ENCODE results near the gene MRPS34. TPM values are rescaled to one million over a fixed set of nuclear protein-coding genes. Genes with fewer than 3 reads are reported as not detected.

The MRPS34 gene
- polyA plus RNA-seq, 4 donors: 60.4 to 103 (median 78.1) TPM

DNA sequence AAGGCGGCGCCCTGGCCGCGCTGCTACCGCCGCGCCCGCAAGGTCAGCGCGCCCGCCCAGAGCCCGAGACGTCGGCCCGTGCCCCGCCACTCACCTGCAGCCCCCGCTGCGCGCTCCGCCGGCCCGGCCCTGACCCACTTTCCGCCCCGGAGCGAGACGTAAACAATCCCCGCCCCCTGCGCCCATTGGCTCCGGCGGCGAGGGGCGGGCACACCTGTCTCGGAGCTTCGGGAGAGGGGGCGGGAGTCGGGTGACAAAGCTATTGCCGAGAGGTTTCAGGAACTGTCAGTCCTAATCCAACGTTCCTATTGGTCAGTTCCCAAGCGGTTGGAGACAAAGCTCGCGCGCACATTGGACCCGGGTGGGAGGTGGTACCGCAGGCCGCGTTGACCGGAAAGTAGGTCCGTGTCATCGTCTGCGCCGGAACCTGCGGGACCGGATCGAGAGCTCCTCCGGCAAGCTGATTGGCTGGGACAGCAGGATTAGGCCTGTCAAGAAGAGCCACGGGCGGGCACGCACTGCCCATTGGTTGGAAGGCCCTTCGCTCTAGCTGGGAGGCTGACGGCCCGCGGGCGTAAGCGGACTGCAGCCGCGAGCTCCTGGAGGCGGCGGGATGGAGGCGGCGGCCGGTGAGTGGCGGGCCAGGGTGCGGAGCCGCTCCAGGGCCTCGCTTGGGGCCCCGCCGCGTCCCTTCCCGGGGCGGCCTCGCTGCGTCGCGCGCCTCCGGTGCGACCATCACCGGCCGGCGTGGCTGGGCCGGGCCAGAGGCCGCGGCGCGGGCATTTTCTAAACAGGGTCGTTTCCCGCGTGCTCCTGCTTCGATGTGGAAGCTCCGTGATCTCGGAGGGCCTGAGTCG is 9.7 kb upstream of the MRPS34 start, which contains the start of the genes NUBP2 and SPSB3:
NUBP2 (plus strand) TSS at position 553 of the 857 bp plus-strand sequence; CDS start at position 614, 61 bp downstream.
SPSB3 (minus strand) TSS at position 164 of the 857 bp plus-strand sequence. CDS start 1,088 bp downstream, outside the sequence.
- DNase-seq (ENCODE audit: low read depth in 4 of 4, low spot score in 2 of 4): peak; percentile 98 to 100 (median 99)

DNA sequence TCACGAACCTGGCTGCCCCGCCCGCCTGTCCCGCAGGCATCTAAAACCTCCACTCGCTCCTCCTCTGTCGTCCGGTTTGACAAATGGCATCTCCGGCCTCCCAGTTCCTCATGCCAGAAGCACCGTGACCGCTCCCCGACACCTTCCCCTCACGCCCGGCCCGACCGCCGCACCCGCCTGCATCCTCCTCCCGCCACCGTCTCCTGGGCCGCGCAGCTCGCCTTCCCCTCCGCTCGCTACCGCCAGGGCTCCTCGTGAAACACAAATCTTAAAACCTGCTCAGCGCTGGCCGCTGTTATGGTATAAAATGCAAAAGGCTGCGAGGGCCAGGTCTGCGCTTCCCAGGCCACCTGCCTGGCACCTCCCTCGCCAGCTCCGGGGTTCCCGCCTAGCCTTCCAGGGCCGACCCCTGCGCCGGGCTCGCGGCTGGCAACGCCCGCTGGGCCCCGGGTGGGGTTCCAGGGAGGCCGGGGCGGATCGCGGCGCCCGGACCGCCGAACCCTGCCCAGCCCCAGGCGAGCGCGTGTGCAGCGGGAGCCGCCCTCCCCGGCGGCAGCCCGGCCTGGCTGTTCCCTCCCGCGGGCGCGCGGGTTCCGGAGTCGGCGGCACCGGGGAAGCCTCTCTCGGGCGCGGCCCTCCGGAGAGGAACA is 8.9 kb upstream of the MRPS34 start:
- no peak for DNase-seq (ENCODE audit: low read depth in 4 of 4, low spot score in 2 of 4)

DNA sequence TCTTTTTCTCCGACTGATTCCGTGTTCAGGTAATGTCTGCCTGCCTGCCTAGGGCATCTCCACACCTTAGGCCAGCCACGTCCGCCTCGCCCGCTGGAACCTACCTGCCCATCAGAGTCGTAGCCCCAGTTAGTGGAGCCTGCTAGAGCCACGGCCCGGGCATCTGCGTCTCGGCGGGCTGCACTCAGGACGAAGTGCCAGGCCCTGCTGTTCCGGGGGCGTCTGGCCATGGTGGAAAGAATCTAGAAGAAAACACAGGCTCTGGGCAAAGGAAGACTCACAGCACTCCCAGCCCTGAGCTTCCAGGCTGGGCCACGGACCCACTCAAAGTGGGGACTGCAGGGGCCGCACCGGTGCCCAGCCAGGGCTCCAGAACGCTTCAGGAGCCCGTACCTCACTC is 8.3 kb upstream of the MRPS34 start:
- DNase-seq (ENCODE audit: low read depth in 4 of 4, low spot score in 2 of 4): no peak

DNA sequence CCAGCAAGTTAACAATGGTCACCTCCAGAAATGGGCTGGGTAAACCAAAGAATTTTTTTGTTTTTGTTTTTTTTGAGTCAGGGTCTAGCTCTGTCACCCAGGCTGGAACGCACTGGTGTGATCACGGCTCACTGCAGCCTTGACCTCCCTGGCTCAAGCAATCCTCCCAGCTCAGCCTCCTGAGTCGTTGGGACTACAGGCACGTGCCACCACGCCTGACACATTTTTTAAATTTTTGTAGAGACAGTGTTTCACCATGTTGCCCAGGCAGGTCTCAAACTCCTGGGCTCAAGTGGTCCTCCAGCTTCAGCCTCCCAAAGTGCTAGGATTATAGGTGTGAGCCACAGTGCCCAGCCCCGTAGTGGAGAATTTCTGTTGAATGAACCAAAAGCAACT is 7.7 kb upstream of the MRPS34 start:
- no peak for DNase-seq (ENCODE audit: low read depth in 4 of 4, low spot score in 2 of 4)

DNA sequence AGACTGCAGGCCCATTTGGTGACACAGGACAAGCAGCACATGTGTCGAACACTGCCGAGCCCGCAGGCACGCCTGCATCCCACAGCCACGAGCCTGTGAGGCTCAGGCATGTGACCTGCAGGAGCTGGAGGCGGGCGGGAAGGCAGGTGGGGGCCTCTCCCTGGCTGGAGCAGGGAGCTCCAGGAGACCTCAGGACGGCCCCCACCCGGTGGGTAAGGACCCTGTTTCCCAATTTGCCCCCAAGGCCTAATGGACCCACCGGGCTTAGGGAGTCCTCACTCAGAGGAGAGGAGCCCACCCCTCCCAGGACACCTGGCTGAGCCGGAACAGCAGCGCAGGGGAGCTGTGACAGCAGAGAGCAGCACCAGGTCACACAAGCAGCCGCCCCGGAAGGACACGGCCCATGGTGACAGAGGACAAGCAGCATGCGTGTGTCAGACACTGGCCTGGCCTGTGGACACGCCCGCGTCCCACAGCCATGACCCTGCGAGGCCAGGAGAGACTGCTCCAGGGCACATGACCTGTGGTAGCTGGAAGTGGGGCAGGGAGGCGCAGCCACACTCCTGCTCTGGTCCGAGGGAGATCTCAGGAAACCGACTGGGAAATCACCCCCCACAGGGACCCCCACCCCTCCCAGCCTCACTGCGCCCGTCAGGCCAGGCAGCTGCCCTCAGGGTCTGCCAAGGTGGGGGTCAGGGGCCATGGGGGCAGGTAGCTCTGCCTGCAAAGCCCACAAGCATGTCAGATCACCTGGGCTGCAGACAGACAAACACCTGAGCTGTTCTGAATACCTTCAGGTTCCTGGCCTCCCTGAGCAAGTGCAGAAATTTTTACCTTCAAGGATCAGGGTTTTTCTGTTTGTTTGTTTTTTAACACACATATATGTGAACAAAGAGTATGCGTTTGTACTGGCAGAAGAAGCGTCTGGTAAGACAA is 7.1 kb upstream of the MRPS34 start:
- DNase-seq (ENCODE audit: low read depth in 4 of 4, low spot score in 2 of 4): no peak

DNA sequence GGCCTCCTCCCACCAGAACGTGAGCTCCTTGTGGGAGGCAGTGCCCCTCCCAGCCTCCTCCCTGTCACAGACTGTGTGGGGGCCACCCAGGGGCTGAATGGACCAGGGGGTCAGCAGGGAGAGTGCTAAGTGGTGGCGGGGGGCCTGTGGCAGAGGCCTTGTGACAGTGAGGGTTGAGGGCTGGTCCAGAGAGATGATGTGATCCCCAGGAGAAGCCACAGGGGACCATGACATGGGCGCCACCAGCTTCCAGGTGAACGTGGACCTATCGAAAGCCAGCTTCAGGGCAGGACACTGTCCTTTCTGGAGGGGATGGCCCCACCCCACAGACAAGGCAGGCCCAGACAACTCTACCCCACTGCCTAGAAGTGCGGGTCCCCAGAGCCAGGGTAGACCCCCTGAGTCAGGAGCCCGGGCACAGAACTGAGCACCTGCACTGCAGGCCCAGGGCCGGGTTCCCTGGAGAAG is 6.3 kb upstream of the MRPS34 start:
- no peak for DNase-seq (ENCODE audit: low read depth in 4 of 4, low spot score in 2 of 4)

DNA sequence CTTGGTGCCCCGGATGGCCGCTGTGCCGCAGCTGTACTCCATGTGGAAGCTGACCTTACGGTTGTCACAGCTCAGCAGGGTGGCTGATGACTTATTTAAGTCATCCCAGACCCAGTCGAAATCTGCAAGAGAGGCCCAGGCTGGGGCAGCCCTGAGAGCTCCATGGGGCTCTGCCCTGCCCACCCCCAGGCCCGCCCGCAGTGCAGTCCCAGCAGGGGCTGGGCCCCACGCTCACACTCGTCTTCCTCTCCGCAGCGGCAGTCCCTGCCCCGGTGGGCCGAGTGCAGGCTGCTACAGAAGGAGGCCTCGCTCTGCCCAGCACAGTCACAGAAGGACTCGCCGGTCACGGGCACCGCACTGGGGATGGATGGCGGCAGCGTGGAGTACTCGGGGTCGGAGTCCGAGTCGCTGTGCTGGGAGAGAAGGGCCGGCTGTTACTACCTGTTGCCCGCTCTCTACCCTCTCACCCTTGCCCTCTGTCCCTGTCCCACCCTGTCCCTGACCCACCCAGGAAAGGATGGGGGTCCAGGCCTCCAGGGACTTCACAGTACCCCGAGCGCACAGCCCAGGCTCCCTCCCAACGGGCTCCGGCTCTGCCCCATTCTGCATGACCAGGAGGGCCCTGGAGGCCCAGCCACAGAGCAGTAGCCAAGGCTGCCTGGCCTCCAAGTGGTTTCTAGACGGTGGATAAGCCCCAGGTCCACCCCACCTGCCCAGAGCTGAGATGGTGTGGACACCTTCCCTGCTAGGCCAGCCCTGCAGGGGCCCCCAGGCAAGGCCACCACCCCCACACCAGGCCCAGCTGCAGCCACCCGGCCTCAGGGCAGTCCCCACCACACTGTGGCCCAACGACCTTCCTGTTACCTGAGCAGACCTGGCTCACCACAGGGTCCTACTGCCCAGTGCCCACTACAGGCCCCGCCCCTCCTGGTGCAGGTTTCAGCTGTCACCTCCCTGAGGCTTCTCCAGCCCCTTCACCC is 5.6 kb upstream of the MRPS34 start:
- no peak for DNase-seq (ENCODE audit: low read depth in 4 of 4, low spot score in 2 of 4)

DNA sequence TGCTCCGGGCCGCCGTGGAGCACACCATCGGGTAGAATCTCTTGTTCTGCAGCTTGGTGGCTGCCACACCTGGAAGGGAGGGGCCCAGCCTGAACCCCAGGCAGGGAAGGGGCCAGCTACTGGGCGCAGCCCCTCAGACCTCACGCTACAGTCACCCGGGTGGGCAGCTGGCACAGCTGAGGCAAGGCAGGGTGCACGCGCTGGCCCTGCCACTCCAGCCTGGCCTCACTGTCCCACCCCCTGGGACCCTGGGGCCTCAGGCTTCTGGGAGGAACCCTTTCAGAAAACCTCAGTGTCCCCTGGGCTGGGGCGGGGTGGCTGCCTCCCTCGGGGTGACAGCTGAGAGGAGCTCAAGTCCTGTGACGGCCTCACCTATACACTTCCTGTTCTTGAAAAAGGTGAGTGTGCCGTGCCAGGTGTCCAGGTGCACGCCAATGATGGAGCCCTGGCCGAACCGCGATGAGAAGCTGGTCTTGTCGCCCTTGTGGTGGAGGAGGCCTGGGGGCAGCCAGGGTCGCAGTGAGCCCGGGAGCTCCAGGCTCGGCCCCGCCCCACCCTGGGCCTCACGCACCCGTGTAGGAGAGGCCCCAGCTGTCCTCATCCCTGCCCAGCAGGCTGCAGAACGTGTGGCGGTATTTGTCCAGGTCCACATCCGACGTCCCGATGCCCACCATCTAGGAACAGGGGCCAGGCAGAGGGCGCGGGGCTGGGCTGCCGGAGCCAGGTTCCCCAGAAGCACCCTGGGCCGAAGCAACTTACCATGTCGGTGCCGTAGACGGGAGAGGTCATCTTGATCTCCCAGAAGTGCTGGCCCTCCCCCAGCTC is 4.7 kb upstream of the MRPS34 start:
- DNase-seq (ENCODE audit: low read depth in 4 of 4, low spot score in 2 of 4): no peak

DNA sequence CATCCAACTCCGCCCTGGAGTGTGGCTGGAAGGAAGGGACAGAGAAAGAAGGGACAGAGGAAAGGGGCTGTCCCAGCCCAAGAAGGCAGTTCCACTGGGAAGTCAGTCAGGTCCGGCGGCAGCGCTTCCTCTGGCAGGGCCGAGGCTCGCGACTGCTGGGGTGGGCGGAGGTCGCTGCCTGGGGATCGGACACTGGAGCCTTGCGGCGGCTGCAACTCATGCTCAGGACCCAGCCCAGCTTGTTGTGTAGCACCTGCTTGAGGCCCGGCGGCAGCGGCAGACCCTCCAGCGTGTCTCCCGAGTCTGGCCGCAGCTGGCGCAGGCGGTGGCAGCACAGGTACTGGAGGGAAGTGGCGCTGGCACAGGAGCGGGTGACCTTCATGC is 4.0 kb upstream of the MRPS34 start:
- no peak for DNase-seq (ENCODE audit: low read depth in 4 of 4, low spot score in 2 of 4)

DNA sequence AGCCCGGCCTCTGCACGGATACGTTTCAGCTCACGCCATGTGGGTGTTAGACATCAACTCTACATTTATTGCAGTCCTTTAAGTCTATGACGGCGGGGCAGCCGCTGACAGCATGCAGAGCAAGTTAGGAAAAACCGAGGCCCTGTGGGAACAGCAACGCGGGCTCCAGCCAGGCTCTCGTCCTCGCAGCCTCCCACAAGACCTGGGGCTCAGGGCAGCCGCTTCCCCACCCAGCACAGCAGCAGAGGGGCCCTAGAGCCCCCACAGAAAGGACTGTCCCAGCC is 3.7 kb upstream of the MRPS34 start:
- DNase-seq (ENCODE audit: low read depth in 4 of 4, low spot score in 2 of 4): no peak

DNA sequence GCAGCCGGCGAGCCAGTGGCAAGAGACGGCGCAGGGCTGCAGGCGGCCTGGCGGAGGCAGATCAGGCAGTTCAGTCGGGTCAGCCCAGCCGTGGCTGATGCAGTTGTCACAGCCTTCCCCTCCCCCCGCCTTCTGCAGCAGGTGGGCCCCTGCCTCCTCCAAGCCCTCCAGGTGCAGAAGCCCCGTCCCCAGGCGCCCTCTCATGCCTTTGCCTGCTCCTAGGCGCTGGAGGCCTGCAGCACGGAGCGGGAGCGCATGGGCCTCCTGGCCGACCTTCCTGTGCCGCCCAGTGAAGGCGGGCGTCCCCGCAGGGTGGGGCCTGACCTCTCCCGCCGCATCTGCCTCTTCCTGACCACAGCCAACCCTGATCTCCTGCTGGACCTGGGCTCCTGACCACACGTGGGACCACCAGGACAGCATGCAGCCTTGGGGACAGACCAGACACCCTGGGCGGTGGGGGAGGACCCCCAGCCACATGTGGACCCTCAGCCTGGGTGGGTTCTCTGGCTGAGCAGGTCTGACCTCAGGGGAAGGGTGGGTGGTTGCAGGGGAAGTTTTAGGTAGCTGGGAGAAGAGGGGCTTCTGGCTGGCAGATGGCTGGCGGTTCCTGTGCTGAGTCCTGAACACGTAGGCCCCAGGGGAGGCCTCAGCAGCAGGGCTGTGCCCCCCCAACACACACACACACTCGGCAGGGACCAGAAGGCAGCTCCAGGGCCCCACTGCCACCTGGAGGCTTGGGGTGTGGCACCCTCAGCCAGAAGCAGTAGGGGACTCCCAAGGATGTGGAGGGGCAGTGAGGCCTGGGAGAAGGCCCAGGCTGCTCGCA is 3.1 kb upstream of the MRPS34 start:
- DNase-seq (ENCODE audit: low read depth in 4 of 4, low spot score in 2 of 4): no peak

DNA sequence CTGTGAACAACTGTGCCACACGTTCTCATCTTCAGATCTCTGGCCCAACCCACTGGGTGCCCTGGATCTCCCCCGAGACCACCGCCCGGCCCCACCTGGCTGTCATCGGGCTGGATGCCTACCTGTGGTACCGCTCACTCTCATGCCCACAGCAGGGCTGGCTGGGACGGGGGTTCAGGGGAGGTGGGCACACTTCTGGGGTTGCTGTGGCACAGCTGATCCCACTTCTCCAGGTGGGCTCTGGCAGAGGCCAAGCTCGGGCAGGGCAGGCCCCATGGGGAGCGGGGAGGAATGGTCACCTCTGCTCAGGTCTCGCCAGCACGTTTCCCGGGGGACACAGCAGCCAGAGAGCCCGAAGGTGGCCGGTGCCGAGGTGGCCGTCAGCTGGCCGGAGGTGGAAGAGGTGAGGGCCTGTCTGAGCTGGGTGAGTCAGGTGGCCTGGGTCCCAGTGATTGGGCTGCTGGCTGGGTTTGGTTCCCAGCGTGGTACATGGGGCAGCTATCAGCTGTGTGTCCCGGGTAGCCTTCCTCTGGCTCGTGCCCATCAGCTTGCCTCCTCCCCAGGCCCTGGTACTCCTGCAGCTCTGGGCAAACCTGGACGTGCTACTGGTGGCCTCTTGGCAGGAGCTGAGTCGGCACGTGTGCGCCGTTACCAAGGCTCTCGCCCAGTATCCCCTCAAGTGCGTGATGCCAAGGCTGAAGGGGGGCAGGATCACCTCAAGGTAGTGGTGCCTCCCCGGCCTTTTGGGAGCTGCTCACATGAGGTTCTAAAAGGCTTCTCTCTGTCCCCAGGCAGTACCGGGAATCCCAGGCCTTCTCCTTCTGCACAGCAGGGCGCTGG is 2.3 kb upstream of the MRPS34 start:
- DNase-seq (ENCODE audit: low read depth in 4 of 4, low spot score in 2 of 4): no peak

DNA sequence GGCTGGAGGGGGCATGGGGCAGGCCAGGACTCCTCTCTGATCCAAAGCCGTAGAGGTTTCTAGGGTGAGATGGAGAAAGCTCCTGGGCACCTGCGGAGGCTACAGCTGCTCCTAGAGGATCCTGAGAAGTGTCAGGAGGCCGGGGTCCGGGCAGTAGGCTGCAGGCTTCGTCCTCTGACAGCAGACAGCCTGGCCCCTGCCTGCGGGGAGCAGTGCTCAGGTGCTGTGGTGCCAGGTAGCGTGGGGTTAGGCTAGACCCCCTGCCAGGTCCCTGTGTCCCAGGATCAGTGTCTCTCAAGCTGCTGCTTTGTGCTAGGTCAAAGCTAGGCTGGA is 1.5 kb upstream of the MRPS34 start:
- no peak for DNase-seq (ENCODE audit: low read depth in 4 of 4, low spot score in 2 of 4)

DNA sequence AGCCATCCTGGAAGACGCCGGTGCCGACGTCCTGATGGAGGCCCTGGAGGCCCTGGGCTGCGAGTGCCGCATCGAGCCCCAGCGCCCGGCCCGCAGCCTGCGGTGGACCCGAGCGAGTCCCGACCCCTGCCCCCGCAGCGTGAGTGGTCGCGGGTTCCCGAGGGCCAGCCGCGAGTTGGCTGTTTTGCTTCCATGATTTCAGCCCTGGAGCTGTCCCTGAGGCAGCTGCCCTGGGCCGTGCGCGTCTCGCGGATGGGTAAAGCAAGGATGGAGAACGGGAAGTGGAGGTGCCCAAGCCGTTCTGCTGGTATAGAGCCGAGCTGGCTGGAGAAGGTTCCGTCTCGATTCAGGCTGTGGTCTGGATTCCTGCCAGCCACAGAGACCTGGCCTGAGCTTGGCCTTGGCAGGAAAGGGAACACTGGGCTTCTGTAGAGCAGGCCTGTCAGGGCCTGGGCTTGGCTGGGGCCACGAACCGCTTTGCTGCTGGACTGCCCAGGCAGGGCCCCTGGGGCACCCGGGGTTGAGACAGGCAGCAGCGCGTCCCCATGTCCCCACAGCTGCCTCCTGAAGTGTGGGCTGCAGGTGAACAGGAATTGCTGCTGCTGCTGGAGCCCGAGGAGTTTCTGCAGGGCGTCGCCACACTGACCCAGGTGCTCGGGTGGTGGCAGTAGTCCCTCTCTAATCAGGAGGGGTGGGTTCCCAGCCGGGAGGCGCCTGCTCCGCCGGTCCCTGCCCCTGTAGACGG is 941 bp upstream of the MRPS34 start:
- no peak for DNase-seq (ENCODE audit: low read depth in 4 of 4, low spot score in 2 of 4)

DNA sequence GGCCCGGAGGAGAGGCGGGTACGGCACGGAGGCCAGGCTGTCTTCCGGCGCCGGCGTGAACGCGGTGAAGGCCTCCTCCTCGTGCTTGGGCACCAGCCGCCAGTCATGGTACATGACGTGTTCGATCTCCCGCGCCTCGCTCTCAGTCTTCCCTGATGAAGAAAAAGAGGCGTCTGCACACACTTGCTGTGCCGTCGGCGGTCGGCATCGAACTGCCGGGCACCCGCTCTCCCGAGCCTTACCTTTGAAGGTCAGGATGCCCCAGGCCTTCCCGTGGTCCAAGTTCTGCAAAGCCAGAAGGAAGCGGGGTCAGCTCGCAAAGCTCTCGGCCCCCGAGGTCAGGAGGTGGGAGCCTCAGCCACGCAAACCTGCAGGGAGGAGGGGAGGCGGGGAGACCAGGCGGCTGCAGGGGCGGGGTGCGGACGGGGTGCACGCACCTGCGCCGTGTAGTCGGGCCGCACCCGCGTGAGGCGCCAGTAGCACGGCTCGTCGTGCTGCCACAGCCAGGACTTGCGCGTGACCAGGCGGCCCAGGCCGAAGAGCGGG is 499 bp downstream of the MRPS34 start, which contains the start of gene EME2:
EME2 (plus strand) TSS at position 449 of the 546 bp plus-strand sequence. CDS start 418 bp downstream, outside the sequence.
- no peak for DNase-seq (ENCODE audit: low read depth in 4 of 4, low spot score in 2 of 4)

DNA sequence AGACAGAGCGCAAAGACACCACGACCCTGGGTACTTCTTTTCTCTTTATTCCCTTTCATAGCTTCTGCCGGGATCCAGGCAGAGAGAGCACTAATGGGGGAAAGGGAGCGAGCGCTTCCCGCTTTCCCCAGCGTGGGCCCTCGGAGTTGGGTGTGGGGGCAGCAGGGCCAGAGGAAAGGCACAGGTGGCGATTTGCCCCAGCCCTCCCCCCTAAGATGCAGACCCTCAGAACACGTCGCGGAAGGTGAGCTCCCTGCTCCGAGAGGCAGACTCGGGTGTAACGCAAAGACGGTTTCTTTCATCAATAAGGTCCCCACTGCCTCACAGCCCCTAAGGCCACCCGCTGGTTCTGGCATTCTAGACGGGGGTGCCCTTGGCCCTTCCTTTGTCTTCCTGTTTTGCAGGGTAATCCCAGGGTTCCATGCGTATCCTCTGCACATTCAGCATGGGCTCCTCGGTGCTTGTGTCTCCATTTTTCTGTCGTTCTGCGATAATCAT is 1.0 kb downstream of the MRPS34 start:
- DNase-seq (ENCODE audit: low read depth in 4 of 4, low spot score in 2 of 4): no peak

All from left renal cortex interstitium (tissue), 4 donors.